ENCODE measurements around the gene BRICD5. TPM values are rescaled to one million over a fixed set of nuclear protein-coding genes. Genes with fewer than 3 reads are reported as not detected.

BRICD5 gene
- total RNA-seq, 1 donor from 2014 or later, result 14.4 TPM

GRCh38 chr16:2252806-2253148 lies 42.1 kb upstream of the BRICD5 start:
- Mint-ChIP-seq H3K4me3 (no peak overlapping the region), H3K4me1 (peaks cover 7% of the 10 kb centered on the region), H3K9me3 (no peaks in the 10 kb centered on the region), H3K36me3 (peaks cover 30% of the 10 kb centered on the region), H3K27ac (peak overlapping the region; percentile 77), H3K27me3 (ENCODE audit: low read depth) (no peaks in the 10 kb centered on the region)
- DNase-seq (ENCODE audit: low spot score in 2 of 2, unreplicated experiment in 2 of 2), result no peak
- no peak for TF ChIP-seq CTCF (IDR thresholded peaks at IDR 0.05; ENCODE audit: unreplicated experiment)

GRCh38 chr16:2251296-2252111 lies 40.8 kb upstream of the BRICD5 start, which contains the start of gene ECI1:
Gene ECI1 (minus strand): TSS chr16:2251587. CDS start chr16:2251566, 21 bp downstream.
- peak within 1 kb of the TSS; percentile 89 for H3K27ac Mint-ChIP-seq
- TF ChIP-seq CTCF (IDR thresholded peaks at IDR 0.05; ENCODE audit: unreplicated experiment), result peak; percentile 32
- H3K27me3 Mint-ChIP-seq (ENCODE audit: low read depth), result no peaks in the 10 kb centered on the region
- H3K36me3 Mint-ChIP-seq, result peaks cover 23% of the 10 kb centered on the region
- peak within 1 kb of the TSS; percentile 82 for H3K4me3 Mint-ChIP-seq
- H3K4me1 Mint-ChIP-seq, result peaks cover 7% of the 10 kb centered on the region
- H3K9me3 Mint-ChIP-seq, result no peaks in the 10 kb centered on the region
- peak; percentile 75 to 88 for DNase-seq (ENCODE audit: low spot score in 2 of 2, unreplicated experiment in 2 of 2)

- no peaks in the 10 kb centered on the region for H3K9me3 Mint-ChIP-seq
- DNase-seq (ENCODE audit: low spot score in 2 of 2, unreplicated experiment in 2 of 2), result no peak
- no peaks in the 10 kb centered on the region for H3K27me3 Mint-ChIP-seq (ENCODE audit: low read depth)
- H3K4me1 Mint-ChIP-seq, result peaks cover 7% of the 10 kb centered on the region
- no peak for TF ChIP-seq CTCF (IDR thresholded peaks at IDR 0.05; ENCODE audit: unreplicated experiment)
- H3K36me3 Mint-ChIP-seq, result peaks cover 19% of the 10 kb centered on the region
- H3K4me3 Mint-ChIP-seq, result peak overlapping the region; percentile 82
- peak overlapping the region; percentile 89 for H3K27ac Mint-ChIP-seq
Observed at GRCh38 chr16:2250652-2251295, 40.1 kb upstream of the BRICD5 start.

GRCh38 chr16:2246301-2246885 lies 35.7 kb upstream of the BRICD5 start:
- no peak for TF ChIP-seq CTCF (IDR thresholded peaks at IDR 0.05; ENCODE audit: unreplicated experiment)
- Mint-ChIP-seq H3K36me3 (peaks cover 8% of the 10 kb centered on the region), H3K27me3 (ENCODE audit: low read depth) (no peaks in the 10 kb centered on the region), H3K4me1 (peaks cover 7% of the 10 kb centered on the region), H3K27ac (no peak overlapping the region), H3K9me3 (no peaks in the 10 kb centered on the region), H3K4me3 (no peak overlapping the region)
- no peak for DNase-seq (ENCODE audit: low spot score in 2 of 2, unreplicated experiment in 2 of 2)

GRCh38 chr16:2244926-2245795 lies 34.5 kb upstream of the BRICD5 start:
- peaks cover 2% of the 10 kb centered on the region for H3K4me1 Mint-ChIP-seq
- no peak overlapping the region for H3K4me3 Mint-ChIP-seq
- TF ChIP-seq CTCF (IDR thresholded peaks at IDR 0.05; ENCODE audit: unreplicated experiment), result no peak
- H3K36me3 Mint-ChIP-seq, result peaks cover 8% of the 10 kb centered on the region
- H3K9me3 Mint-ChIP-seq, result no peaks in the 10 kb centered on the region
- no peak overlapping the region for H3K27ac Mint-ChIP-seq
- H3K27me3 Mint-ChIP-seq (ENCODE audit: low read depth), result no peaks in the 10 kb centered on the region
- no peak for DNase-seq (ENCODE audit: low spot score in 2 of 2, unreplicated experiment in 2 of 2)
